Fibroblast of villous mesenchyme (primary cell): ENCODE data around the gene KRT10. TPM values are rescaled to one million over a fixed set of nuclear protein-coding genes. Genes with fewer than 3 reads are reported as not detected.

Experiments
- DNase-seq: peaks from one replicate; pipeline ENCODE4 v3.0.0-alpha.2; 2010; ENCODE audit warnings: low read depth
- H3K4me3 ChIP-seq: 2 replicates; pipeline ENCODE4 v1.5.1; 2011; ENCODE audit warnings: low read depth, mild to moderate bottlenecking, low read length
- CTCF ChIP-seq: IDR thresholded peaks from 2 replicates; pipeline ENCODE4 v1.5.1; 2012; ENCODE audit warnings: low read depth, mild to moderate bottlenecking, low read length; ENCODE audit not compliant: insufficient read depth
- total RNA-seq: library from RNA; depleted of rRNA; stranded (reverse); fragments of >200 nt; gene quantifications from 2 replicates; pipeline ENCODE4 v1.2.3, GENCODE V29; 2012

KRT10 gene
- total RNA-seq, 1 donor, result 3.0 TPM

- TF ChIP-seq CTCF, result no peak
- no peak overlapping the region for H3K4me3 ChIP-seq
- DNase-seq, result no peak
Observed at GRCh38 chr17:40809721-40810421, 12.5 kb downstream of the KRT10 start.

- no peak for DNase-seq
- no peak for TF ChIP-seq CTCF
- H3K4me3 ChIP-seq, result no peak overlapping the region
Observed at GRCh38 chr17:40806131-40806530, 16.3 kb downstream of the KRT10 start.

- no peak overlapping the region for H3K4me3 ChIP-seq
- peak; percentile 68 for DNase-seq
- peak; percentile 94 for TF ChIP-seq CTCF
Observed at GRCh38 chr17:40803617-40804082, 18.8 kb downstream of the KRT10 start.

- H3K4me3 ChIP-seq, result no peak overlapping the region
- no peak for TF ChIP-seq CTCF
- DNase-seq, result no peak
Observed at GRCh38 chr17:40801157-40801556, 21.3 kb downstream of the KRT10 start.

- no peak overlapping the region for H3K4me3 ChIP-seq
- DNase-seq, result no peak
- TF ChIP-seq CTCF, result no peak
Observed at GRCh38 chr17:40800381-40800780, 22.0 kb downstream of the KRT10 start.

- H3K4me3 ChIP-seq, result no peak within 1 kb of the TSS
- no peak for DNase-seq
- no peak for TF ChIP-seq CTCF
Observed at GRCh38 chr17:40799859-40800258, 22.6 kb downstream of the KRT10 start, which contains the start of gene KRT28. Gene KRT28, minus strand, starts transcription at chr17:40799959. Its CDS starts 66 bp downstream, at chr17:40799893.

- no peak for TF ChIP-seq CTCF
- no peak overlapping the region for H3K4me3 ChIP-seq
Observed at GRCh38 chr17:40796846-40797245, 25.6 kb downstream of the KRT10 start.

More at GRCh38 chr17:40796846-40797245, 25.6 kb downstream of the KRT10 start:
- no peak for DNase-seq
